Hematopoietic multipotent progenitor cell treated with erythropoietin and hydrocortisone succinate and interleukin-3 and kit ligand, for 8 days (in vitro differentiated cells): ENCODE results near the gene CCNK.

Source experiments
- DNase-seq: peaks from one replicate; pipeline ENCODE4 v3.0.0-alpha.2; 2015

Gene CCNK

GRCh38 chr14:99508896-99509629, 27.9 kb downstream of the CCNK start:
- DNase-seq: no peak

GRCh38 chr14:99509871-99510555, 28.8 kb downstream of the CCNK start:
- no peak for DNase-seq

- DNase-seq: no peak
These were observed 29.4 kb downstream of the CCNK start for GRCh38 chr14:99510556-99511139.

- no peak for DNase-seq
These were observed 30.4 kb downstream of the CCNK start for GRCh38 chr14:99511421-99512109.

GRCh38 chr14:99512110-99512449, 30.9 kb downstream of the CCNK start:
- DNase-seq: no peak

- DNase-seq: no peak
These were observed 31.5 kb downstream of the CCNK start for GRCh38 chr14:99512571-99513182.

- DNase-seq: no peak
These were observed 32.0 kb downstream of the CCNK start for GRCh38 chr14:99513183-99513694.

- no peak for DNase-seq
These were observed 32.8 kb downstream of the CCNK start for GRCh38 chr14:99513946-99514551.

GRCh38 chr14:99514552-99515300, 33.5 kb downstream of the CCNK start:
- DNase-seq: no peak

- DNase-seq: no peak
These were observed 34.3 kb downstream of the CCNK start for GRCh38 chr14:99515301-99516155.

- DNase-seq: no peak
These were observed 35.1 kb downstream of the CCNK start for GRCh38 chr14:99516156-99516870.

GRCh38 chr14:99516871-99517642, 35.8 kb downstream of the CCNK start:
- no peak for DNase-seq

- no peak for DNase-seq
These were observed 36.6 kb downstream of the CCNK start for GRCh38 chr14:99517643-99518381.

GRCh38 chr14:99518441-99519346, 37.5 kb downstream of the CCNK start:
- peak; percentile 56 for DNase-seq

GRCh38 chr14:99519347-99519881, 38.2 kb downstream of the CCNK start:
- no peak for DNase-seq

GRCh38 chr14:99519931-99520421, 38.8 kb downstream of the CCNK start:
- DNase-seq: no peak

- DNase-seq: no peak
These were observed 39.4 kb downstream of the CCNK start for GRCh38 chr14:99520571-99521081.
